NCI-H128 (cell line): Measurements from ENCODE around the gene GALNT11.
A peak's percentile ranks its signal among the peaks of the same experiment; 100 is the strongest.
"Not testable (repeated sequence)": the region's sequence is repeated elsewhere in the genome, so short reads cannot be mapped to it uniquely, and the experiment has no call there.

Experiments
- DNase-seq: peaks from one replicate; lab custom pipeline; 2025; ENCODE audit not compliant: unreplicated experiment; lab: John Stamatoyannopoulos, UW

Gene GALNT11

DNA sequence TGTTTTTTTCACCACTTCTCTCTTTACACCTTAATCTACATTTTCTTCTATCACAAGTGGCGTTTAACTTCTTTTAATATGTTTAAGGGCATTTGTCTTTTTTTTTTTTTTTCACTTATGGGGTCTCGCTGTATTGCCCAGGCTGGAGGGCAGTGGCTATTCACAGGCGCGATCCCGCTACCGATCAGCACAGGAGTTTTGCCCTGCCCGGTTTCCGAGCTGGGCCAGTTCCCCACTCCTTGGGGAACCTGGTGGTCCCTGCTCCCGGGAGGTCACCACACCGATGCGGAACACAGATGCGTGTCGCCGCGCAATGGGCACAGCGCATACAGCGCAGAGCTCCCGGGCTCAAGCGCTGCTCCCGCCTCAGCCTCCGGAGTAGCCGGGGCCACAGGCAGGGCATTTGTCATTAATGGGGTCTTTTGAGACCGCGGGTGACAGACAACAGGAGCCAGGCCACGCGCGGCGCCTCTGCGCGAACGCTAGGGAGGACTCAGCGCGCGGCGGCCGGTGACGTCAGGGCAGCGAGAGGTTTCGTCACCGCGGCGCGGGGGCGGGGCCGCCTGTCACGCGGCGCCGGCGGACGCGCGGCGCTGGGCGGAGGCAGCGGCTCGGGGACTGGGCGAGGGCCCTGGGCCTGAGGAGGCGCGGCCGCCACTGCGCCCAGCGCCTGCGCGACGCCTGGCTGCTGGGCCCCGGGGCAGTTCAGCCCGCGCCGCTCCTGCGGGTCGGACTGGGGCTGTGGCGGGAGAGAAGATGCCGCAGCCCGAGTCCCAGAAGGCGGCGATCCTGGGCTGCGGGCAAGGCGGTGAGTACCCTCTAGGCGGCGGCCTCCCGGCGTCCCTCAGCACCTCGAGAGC lies at the start of gene GALNT11:
TSS of gene GALNT11 (plus strand) at position 598 of the 860 bp plus-strand sequence. CDS start 68,554 bp downstream, outside the sequence.
- peak; percentile 52 for DNase-seq

DNA sequence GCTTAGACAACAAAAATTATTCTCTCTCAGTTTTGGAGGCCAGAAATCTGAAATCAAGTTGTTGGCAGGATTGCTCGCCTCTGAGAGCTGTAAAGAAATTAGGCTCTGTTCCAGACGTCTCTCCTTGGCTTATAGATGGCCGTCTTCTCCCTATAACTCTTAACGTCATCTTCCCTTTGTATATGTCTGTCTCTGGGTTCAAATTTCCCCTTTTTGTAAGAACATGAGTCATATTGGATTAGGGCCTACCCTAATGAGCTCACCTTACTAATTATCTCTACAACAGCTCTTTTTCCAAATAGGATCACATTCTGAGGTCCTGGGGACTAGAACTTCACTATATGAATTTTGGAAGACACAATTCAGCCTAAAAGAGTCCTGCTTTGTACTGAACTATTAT lies 46.9 kb upstream of the GALNT11 start:
- no peak for DNase-seq

DNA sequence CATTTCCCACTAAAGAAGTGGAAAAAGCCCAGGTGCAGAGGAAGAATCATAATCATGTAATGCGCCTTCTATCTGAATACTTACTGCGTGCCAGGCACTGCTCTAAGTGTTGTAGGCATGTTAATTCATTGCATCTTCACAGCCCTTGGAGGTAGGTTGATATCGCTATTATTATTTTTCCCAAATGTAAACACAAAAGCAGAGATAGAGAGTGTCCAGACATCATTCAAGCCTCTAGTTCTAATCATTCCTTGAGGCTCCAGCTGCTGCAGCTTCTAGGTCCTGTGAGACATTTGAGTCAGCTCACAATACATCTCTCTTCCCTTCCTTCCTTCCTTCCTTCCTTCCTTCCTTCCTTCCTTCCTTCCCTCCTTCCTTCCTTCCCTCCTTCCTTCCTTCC lies 44.3 kb upstream of the GALNT11 start:
- DNase-seq: no peak

GRCh38 chr7:151982806-151983205 lies 42.7 kb upstream of the GALNT11 start:
- DNase-seq: no peak

GRCh38 chr7:151984612-151985011 lies 40.9 kb upstream of the GALNT11 start:
- no peak for DNase-seq

DNA sequence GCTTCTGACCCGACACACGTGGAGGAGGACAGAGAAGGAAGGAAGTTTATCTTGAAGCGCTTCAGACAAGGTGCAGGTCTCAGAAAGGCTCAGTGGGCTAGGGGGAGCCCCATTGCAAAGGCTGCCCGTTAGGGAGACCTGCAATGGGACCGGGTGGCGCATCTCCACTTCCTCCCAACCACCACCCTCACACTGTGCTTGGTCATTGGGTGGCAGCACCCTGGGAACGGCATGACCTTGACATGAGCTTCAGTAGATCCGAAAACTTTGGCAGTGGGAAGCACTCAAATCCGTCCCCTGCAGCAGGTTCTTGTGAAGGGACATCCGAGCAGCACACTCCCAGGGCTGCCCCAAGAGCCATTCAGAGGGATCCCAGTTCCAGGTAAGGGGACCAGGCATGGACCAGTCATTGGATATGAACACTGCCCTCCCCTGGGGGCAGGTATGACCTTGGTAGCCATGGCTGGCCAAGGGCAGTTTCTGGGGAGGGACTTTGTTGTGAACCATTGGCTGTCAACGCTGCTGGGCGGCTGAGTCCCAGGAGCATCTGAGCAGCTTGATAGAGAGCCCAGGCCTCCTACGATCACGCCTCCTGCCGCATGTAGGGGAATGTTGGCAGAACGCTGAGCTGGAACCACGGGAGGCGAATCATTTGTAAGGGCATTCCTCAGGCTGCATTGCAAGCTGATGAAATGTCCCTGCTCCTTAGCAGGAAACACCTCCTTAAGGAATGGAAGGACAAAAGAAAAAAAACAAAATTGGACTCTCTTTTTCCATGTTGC lies 37.5 kb upstream of the GALNT11 start:
- no peak for DNase-seq

DNA sequence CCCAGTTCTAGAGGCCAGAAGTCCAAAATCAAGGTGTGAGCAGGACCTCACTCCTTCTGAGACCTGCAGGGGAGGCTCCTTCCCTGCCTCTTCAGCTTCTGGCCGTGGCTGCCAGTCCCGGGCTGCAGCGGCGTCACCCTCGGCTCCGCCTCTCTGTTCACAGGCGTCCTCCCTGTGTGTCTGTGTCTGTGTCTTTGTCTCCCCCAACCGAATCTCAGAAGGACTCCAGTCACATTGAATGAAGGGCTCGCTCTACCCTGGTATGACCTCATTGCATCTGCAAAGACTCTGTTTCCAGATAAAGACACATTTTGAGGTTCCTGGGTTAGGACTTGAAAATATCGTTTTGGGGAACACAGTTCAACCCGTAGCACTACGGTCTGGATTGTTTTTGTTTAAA lies 33.1 kb upstream of the GALNT11 start:
- DNase-seq: no peak

- no peak for DNase-seq
Measured at GRCh38 chr7:151993977-151994676, 31.3 kb upstream of the GALNT11 start.

- no peak for DNase-seq
Measured at GRCh38 chr7:151999424-152000090, 25.9 kb upstream of the GALNT11 start.

DNA sequence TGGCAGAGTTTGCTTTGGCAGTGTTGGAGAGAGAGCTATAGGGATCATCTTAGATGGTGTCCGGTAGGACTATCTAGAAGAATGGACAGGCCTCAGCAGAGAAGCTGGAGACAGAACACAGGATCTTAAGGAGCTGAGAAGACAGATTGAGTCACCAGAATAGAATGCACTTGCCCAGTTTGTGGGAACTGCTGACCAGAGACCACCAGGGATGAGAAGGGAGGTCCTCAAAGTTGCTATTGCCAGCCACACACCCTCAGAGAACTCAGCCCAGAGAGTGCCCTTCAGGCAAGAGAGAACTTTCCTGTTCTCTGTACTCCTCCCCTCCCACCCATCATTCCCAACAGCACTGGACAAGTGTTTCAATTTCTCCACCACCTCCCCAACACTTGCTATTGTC lies 25.3 kb upstream of the GALNT11 start:
- no peak for DNase-seq

DNA sequence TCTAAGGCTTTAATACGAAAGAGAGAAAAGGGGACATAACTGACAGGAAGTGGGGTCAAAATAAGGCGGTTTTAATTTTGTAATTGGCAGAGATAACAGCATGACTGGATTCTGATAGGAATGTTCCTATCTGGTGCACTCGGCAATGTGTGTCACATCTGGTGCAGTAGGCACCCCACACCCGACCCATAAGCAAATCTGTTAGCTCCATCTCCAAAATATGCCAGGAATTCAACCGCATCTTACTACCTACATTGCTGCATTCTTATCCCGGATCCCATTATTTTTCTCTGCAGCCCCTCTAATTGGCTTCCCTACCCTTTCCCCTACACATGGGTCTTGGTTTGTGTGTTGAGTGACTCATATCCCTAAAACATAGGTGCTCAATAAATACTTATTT lies 19.1 kb upstream of the GALNT11 start:
- no peak for DNase-seq

- no peak for DNase-seq
Measured at GRCh38 chr7:152011860-152012259, 13.6 kb upstream of the GALNT11 start.

- DNase-seq: no peak
Measured at GRCh38 chr7:152013230-152013629, 12.2 kb upstream of the GALNT11 start.

GRCh38 chr7:152013974-152014373 lies 11.5 kb upstream of the GALNT11 start:
- no peak for DNase-seq

DNA sequence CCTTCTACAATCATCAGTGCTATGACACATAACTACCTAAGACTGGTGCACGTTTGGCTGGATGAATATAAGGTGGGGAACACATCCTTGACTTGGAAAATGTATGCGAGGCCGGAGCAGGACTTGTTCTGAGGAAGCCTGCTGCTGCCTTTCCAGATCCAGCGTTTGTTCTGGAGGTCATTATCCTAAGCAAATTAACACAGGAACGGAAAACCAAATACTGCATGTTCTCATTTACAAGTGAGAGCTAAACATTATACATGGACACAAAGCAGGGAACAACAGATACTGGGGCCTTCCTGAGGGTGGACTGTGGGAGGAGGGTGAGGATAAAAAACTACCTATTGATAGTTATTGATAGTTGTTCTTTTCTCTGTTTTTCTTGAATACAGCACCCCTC lies 10.8 kb upstream of the GALNT11 start:
- no peak for DNase-seq

DNA sequence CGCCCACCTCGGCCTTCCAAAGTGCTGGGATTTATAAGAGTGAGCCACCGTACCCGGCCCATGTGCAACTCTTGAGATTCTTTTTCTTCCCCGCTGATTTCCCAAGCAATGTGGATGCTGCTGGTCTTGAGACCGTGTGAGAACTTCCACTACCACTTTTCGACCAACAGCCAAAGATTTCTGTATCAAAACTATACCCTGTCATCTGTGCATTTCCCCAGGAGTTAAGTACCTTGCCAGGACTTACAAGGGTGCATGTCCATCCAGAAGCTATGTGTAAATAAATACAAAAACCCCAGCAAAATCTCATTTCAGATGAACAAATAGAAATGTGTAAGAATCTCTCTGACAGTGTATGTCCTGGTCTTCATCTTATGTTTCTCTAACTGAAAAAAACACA lies 9.9 kb upstream of the GALNT11 start:
- no peak for DNase-seq

DNA sequence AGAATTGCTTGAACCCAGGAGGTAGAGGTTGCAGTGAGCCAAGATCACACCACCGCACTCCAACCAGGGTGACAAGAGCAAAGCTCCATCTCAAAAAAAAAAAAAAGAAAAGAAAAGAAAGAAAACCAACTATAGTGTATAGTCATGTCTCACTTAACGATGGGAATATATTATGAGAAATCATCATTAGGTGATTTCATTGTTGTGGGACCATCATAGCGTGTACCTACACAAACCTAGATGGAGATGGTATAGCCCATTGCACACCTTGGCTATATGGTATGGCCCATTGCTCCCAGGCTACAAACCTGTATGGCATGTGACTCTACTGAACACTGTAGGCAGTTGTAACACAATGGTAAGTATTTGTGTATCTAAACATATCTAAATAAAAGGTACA lies 8.5 kb upstream of the GALNT11 start:
- no peak for DNase-seq

- not testable (repeated sequence) for DNase-seq
Measured at GRCh38 chr7:152017683-152018082, 7.8 kb upstream of the GALNT11 start.

DNA sequence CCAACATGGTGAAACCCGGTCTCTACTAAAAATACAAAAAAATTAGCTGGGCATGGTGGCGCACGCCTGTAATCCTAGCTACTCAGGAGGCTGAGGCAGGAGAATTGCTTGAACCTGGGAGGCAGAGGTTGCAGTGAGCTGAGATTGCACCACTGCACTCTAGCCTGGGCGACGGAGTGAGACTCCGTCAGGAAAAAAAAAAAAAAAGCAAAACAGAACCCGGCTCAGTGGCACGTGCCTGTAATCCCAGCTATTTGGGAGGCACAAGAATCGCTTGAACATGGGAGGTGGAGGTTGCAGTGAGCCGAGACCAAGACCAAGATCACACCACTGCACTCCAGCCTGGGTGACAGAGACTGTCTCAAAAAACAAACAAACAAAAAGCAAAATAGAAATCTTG lies 3.7 kb upstream of the GALNT11 start:
- DNase-seq: not testable (repeated sequence)

DNA sequence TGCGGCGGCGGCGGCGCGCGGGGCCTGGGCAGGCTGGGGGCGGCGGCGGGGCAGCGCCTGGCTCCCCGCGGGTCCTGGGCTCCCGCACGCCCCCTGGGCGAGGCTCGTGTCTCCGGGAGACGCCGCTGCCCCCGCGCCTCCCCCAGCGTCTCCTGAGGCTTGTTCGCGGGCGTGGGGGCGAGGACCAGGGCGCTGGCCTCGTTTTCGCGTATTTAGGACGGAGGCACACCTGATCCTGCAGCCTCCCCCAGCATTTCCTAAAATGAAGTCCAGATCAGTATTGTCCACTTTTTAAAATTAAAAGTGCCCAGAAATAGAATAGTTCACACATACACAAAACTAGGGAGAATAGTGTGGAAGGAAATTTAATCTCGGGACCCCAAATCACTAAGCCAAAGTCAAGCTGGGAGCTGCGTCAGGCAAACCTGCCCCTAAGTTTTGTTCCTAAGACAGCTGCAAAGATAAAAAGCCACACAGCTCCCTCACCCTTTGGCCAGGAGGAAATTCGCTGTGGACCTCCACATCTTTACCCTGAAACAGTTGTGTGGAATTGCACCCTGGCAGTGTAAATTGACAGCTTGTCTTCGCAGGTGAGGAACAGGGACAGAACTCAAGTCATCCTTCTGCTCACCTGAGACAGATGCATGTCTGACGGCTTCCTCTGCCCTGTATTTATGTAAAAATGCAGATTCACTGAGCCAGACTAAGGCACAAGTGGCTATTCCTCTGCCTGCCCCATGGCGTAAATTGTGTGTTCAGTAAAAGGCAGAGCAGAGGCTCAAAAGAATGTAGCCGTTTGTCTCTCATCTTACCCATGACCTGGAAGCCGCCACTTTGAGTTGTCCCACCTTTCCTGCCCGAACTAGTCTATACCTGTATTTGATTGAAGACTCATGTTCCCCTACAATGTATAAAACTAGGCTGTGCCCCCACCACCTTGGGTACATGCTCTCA lies 740 bp downstream of the GALNT11 start:
- DNase-seq: no peak
